ENCODE results near the gene CFAP157.

CFAP157 gene

DNA sequence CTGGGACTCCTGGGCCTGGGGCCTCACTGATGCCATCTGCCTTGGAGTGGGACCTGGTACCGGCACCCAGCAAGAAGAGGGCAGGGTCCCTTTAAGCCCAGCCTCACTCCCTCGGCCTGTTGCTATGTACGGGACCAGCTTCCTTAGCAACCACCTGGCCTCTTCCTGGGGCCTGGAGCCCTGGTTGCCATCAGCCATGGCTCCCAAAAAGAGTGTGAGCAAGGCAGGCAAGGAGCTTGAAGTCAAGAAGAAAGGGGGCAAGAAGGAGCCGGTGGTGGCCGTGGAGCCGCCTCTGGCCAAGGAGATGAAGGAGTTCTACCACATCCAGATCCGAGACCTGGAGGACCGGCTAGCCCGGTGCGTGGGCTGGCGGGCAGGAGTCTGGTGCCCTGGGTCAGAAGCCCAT lies at the start of gene CFAP157:
Gene CFAP157, plus strand, starts transcription at position 153 of the 406 bp plus-strand sequence. Its CDS starts 44 bp downstream, at position 197.
- DNase-seq: no peak
- Histone ChIP-seq H3K36me3 (replicated peaks) (no peaks in the 10 kb centered on the region), H3K4me3 (ENCODE audit: low read depth, low read length) (no peak within 1 kb of the TSS), H3K27me3 (replicated peaks) (no peaks in the 10 kb centered on the region), H3K27ac (no peak within 1 kb of the TSS)
- TF ChIP-seq, protein P1, sequence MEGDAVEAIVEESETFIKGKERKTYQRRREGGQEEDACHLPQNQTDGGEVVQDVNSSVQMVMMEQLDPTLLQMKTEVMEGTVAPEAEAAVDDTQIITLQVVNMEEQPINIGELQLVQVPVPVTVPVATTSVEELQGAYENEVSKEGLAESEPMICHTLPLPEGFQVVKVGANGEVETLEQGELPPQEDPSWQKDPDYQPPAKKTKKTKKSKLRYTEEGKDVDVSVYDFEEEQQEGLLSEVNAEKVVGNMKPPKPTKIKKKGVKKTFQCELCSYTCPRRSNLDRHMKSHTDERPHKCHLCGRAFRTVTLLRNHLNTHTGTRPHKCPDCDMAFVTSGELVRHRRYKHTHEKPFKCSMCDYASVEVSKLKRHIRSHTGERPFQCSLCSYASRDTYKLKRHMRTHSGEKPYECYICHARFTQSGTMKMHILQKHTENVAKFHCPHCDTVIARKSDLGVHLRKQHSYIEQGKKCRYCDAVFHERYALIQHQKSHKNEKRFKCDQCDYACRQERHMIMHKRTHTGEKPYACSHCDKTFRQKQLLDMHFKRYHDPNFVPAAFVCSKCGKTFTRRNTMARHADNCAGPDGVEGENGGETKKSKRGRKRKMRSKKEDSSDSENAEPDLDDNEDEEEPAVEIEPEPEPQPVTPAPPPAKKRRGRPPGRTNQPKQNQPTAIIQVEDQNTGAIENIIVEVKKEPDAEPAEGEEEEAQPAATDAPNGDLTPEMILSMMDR (IDR thresholded peaks at IDR 0.05; ENCODE audit: low read depth, low read length, missing control alignments): no peak
- in situ Hi-C loops (cut with HindIII; ENCODE audit: low pct_ligation_motif_present, low sequenced_read_pairs): no loop called here

- Histone ChIP-seq H3K36me3 (replicated peaks) (no peaks in the 10 kb centered on the region), H3K27ac (no peak overlapping the region), H3K27me3 (replicated peaks) (no peaks in the 10 kb centered on the region), H3K4me3 (ENCODE audit: low read depth, low read length) (no peak overlapping the region)
- TF ChIP-seq, protein P1 (IDR thresholded peaks at IDR 0.05; ENCODE audit: low read depth, low read length, missing control alignments): no peak
- in situ Hi-C loops (cut with HindIII; ENCODE audit: low pct_ligation_motif_present, low sequenced_read_pairs): no loop called here
- DNase-seq: no peak
Measured at GRCh38 chr9:127658428-127658827, 48.4 kb upstream of the CFAP157 start.

GRCh38 chr9:127660886-127661741 lies 45.7 kb upstream of the CFAP157 start:
- in situ Hi-C loops (cut with HindIII; ENCODE audit: low pct_ligation_motif_present, low sequenced_read_pairs): no loop called here
- Histone ChIP-seq H3K27ac (no peak overlapping the region), H3K4me3 (ENCODE audit: low read depth, low read length) (no peak overlapping the region), H3K36me3 (replicated peaks) (peaks cover 3% of the 10 kb centered on the region), H3K27me3 (replicated peaks) (no peaks in the 10 kb centered on the region)
- TF ChIP-seq, protein P1 (IDR thresholded peaks at IDR 0.05; ENCODE audit: low read depth, low read length, missing control alignments): no peak
- no peak for DNase-seq

- H3K27ac ChIP-seq: no peak overlapping the region
- in situ Hi-C loops (cut with HindIII; ENCODE audit: low pct_ligation_motif_present, low sequenced_read_pairs): no loop called here
- DNase-seq: no peak
- H3K36me3 ChIP-seq (replicated peaks): peaks cover 3% of the 10 kb centered on the region
- no peaks in the 10 kb centered on the region for H3K27me3 ChIP-seq (replicated peaks)
- no peak overlapping the region for H3K4me3 ChIP-seq (ENCODE audit: low read depth, low read length)
- TF ChIP-seq, protein P1 (IDR thresholded peaks at IDR 0.05; ENCODE audit: low read depth, low read length, missing control alignments): no peak
Measured at GRCh38 chr9:127662617-127663016, 44.2 kb upstream of the CFAP157 start.

DNA sequence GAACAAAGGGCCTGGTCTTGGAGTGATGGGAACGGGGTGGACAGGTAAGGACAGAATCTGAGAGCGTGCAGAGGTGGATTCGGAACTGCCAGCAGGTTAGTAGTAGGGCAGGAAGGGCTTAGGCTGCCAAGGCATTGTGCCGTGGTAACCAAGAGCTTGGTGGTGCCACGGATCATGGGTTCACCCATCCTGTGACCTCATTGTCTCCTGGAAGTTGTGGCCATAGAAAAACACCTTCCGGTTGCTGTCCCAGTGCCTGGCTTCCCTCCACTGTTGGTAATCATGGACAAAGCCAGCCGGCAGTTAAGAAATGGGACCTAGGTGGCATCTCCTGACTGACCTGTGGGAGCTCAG lies 42.5 kb upstream of the CFAP157 start:
- no peak for DNase-seq
- in situ Hi-C loops (cut with HindIII; ENCODE audit: low pct_ligation_motif_present, low sequenced_read_pairs): no loop called here
- TF ChIP-seq, protein P1 (IDR thresholded peaks at IDR 0.05; ENCODE audit: low read depth, low read length, missing control alignments): no peak
- no peak overlapping the region for H3K4me3 ChIP-seq (ENCODE audit: low read depth, low read length)
- H3K27me3 ChIP-seq (replicated peaks): no peaks in the 10 kb centered on the region
- peaks cover 3% of the 10 kb centered on the region for H3K36me3 ChIP-seq (replicated peaks)
- H3K27ac ChIP-seq: no peak overlapping the region

All from brain microvascular endothelial cell (primary cell).